Testis (tissue), 2 donors: Measurements from ENCODE around the gene ZSCAN12.

Experiments
- CTCF ChIP-seq, 3 experiments: fragments of 450-650 bp in 2 of 3; fragments of 200-600 bp in 1 of 3; sonication (generic) in 1 of 3; IDR thresholded peaks; one replicate each; pipeline ENCODE4 v1.5.1; 2016 to 2019; ENCODE audit warnings: antibody characterized with exemption in 3 of 3, mild to moderate bottlenecking in 2 of 3, moderate library complexity in 1 of 3
- POLR2A ChIP-seq: fragments of 450-650 bp; IDR thresholded peaks from one replicate; pipeline ENCODE4 v1.6.1; 2017; ENCODE audit warnings: antibody characterized with exemption, mild to moderate bottlenecking, moderate library complexity

- TF ChIP-seq CTCF (IDR thresholded peaks at IDR 0.05) (no peak), POLR2A (no peak)
Measured at GRCh38 chr6:28343898-28344677, 55.5 kb downstream of the ZSCAN12 start.
